ENCODE results near the gene LRP3. TPM values are rescaled to one million over a fixed set of nuclear protein-coding genes. Genes with fewer than 3 reads are reported as not detected.

The LRP3 gene
- polyA plus RNA-seq, 1 donor from 2014 or later: 60.1 TPM

DNA sequence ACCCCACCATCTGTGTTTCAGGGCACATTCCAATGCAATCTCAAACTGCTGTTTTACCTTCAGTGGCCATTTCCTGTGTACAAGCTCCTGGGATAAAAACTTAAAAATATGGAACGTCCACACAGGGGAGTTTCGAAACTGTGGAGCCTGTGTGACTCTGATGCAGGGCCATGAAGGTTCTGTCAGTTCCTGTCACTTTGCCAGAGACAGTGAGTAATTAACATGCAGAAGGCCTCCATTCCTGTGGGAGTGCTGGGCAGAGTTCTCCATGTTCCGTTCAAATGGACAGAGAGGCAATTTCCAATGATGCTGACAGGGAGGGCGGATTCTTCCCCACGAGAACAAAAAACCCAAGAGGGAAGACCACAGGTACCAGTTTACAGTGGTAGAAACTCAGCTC lies 37.8 kb upstream of the LRP3 start:
- Histone ChIP-seq H3K27me3 (ENCODE audit: insufficient read depth, low read depth, low read length) (no peaks in the 10 kb centered on the region), H4K20me1 (ENCODE audit: insufficient read depth) (no peaks in the 10 kb centered on the region), H3K27ac (ENCODE audit: low read length) (no peak overlapping the region), H3K4me3 (ENCODE audit: low read length) (no peak overlapping the region), H3K9me2 (ENCODE audit: insufficient read depth, low read length) (no peaks in the 10 kb centered on the region), H3F3A (ENCODE audit: insufficient read depth, low read length, poor library complexity, severe bottlenecking) (no peaks in the 10 kb centered on the region), H3K36me3 (ENCODE audit: insufficient read depth, low read length) (no peaks in the 10 kb centered on the region), H3K9me3 (ENCODE audit: low read length) (no peaks in the 10 kb centered on the region), H3K79me2 (replicated peaks; ENCODE audit: insufficient read depth, low read length) (no peaks in the 10 kb centered on the region), H3K4me2 (ENCODE audit: low read length) (no peak overlapping the region), H3K9ac (ENCODE audit: low read length) (no peak overlapping the region), H2AFZ (ENCODE audit: low read depth, low read length) (no peak overlapping the region)
- TF ChIP-seq POLR2AphosphoS5 (IDR thresholded peaks at IDR 0.05) (no peak), SMC3 (conservative IDR thresholded peaks at IDR 0.05; ENCODE audit: poor library complexity) (no peak), TAF1 (IDR thresholded peaks at IDR 0.05; ENCODE audit: low read depth) (no peak), EP300 (conservative IDR thresholded peaks at IDR 0.05; ENCODE audit: poor library complexity, severe bottlenecking) (no peak), RAD21 (conservative IDR thresholded peaks at IDR 0.05) (no peak), CTCF (IDR thresholded peaks at IDR 0.05; ENCODE audit: poor library complexity, severe bottlenecking) (no peak), MXI1 (conservative IDR thresholded peaks at IDR 0.05; ENCODE audit: poor library complexity, severe bottlenecking) (no peak), EZH2 (IDR thresholded peaks at IDR 0.05; ENCODE audit: borderline replicate concordance, insufficient read depth, low read length, poor library complexity, severe bottlenecking) (no peak)
- TF ChIP-seq, protein P1, sequence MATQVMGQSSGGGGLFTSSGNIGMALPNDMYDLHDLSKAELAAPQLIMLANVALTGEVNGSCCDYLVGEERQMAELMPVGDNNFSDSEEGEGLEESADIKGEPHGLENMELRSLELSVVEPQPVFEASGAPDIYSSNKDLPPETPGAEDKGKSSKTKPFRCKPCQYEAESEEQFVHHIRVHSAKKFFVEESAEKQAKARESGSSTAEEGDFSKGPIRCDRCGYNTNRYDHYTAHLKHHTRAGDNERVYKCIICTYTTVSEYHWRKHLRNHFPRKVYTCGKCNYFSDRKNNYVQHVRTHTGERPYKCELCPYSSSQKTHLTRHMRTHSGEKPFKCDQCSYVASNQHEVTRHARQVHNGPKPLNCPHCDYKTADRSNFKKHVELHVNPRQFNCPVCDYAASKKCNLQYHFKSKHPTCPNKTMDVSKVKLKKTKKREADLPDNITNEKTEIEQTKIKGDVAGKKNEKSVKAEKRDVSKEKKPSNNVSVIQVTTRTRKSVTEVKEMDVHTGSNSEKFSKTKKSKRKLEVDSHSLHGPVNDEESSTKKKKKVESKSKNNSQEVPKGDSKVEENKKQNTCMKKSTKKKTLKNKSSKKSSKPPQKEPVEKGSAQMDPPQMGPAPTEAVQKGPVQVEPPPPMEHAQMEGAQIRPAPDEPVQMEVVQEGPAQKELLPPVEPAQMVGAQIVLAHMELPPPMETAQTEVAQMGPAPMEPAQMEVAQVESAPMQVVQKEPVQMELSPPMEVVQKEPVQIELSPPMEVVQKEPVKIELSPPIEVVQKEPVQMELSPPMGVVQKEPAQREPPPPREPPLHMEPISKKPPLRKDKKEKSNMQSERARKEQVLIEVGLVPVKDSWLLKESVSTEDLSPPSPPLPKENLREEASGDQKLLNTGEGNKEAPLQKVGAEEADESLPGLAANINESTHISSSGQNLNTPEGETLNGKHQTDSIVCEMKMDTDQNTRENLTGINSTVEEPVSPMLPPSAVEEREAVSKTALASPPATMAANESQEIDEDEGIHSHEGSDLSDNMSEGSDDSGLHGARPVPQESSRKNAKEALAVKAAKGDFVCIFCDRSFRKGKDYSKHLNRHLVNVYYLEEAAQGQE (IDR thresholded peaks at IDR 0.05; ENCODE audit: borderline replicate concordance): no peak

DNA sequence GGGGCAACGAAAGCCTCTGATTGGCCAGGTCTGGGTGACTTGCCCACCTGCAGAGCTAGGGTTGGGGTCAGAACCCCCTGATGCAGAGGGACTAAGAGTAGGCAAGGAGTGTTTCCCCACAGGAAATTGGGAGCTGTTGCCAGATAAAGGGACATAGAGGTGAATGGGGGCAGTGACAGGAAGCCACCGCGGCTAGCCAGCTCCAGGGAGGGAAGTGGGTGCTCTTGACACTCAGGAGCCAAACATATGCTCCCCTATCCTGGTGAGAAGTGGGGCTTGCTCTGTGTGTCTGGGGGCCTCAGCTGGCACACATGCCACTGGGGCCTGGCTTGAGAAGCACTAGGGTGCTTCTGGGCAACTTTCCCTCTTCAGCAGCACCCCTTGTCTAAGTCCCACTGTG lies 36.2 kb upstream of the LRP3 start:
- no peak overlapping the region for H3K9ac ChIP-seq (ENCODE audit: low read length)
- H3K9me3 ChIP-seq (ENCODE audit: low read length): no peaks in the 10 kb centered on the region
- H3K4me2 ChIP-seq (ENCODE audit: low read length): no peak overlapping the region
- no peaks in the 10 kb centered on the region for H4K20me1 ChIP-seq (ENCODE audit: insufficient read depth)
- no peaks in the 10 kb centered on the region for H3K27me3 ChIP-seq (ENCODE audit: insufficient read depth, low read depth, low read length)
- H2AFZ ChIP-seq (ENCODE audit: low read depth, low read length): no peak overlapping the region
- no peaks in the 10 kb centered on the region for H3K9me2 ChIP-seq (ENCODE audit: insufficient read depth, low read length)
- H3K79me2 ChIP-seq (replicated peaks; ENCODE audit: insufficient read depth, low read length): no peaks in the 10 kb centered on the region
- no peak overlapping the region for H3K4me3 ChIP-seq (ENCODE audit: low read length)
- H3K27ac ChIP-seq (ENCODE audit: low read length): no peak overlapping the region
- H3K36me3 ChIP-seq (ENCODE audit: insufficient read depth, low read length): no peaks in the 10 kb centered on the region
- H3F3A ChIP-seq (ENCODE audit: insufficient read depth, low read length, poor library complexity, severe bottlenecking): no peaks in the 10 kb centered on the region
- TF ChIP-seq TAF1 (IDR thresholded peaks at IDR 0.05; ENCODE audit: low read depth) (no peak), SMC3 (conservative IDR thresholded peaks at IDR 0.05; ENCODE audit: poor library complexity) (no peak), MXI1 (conservative IDR thresholded peaks at IDR 0.05; ENCODE audit: poor library complexity, severe bottlenecking) (no peak), CTCF (IDR thresholded peaks at IDR 0.05; ENCODE audit: poor library complexity, severe bottlenecking) (no peak)
- TF ChIP-seq, protein P1 (IDR thresholded peaks at IDR 0.05; ENCODE audit: borderline replicate concordance): no peak

All from neural cell (in vitro differentiated cells).